ENCODE measurements around the gene EXOC6B.
"Not testable (repeated sequence)": the region's sequence is repeated elsewhere in the genome, so short reads cannot be mapped to it uniquely, and the experiment has no call there.

EXOC6B gene

DNA sequence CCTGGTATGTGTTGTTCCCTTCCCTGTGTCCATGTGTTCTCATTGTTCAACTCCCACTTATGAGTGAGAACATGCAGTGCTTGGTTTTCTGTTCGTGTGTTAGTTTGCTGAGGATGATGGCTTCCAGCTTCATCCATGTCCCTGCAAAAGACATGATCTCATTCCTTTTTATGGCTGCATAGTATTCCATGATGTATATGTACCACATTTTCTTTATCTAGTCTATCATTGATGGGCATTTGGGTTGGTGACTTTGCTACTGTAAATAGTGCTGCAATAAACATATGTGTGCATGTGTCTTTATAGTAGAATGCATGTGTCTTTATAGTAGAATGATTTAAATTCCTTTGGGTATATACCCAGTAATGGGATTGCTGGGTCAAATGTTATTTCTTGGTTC lies 341.2 kb downstream of the EXOC6B start:
- not testable (repeated sequence) for DNase-seq (ENCODE audit: extremely low read depth in 1 of 2, low read depth in 1 of 2)

DNA sequence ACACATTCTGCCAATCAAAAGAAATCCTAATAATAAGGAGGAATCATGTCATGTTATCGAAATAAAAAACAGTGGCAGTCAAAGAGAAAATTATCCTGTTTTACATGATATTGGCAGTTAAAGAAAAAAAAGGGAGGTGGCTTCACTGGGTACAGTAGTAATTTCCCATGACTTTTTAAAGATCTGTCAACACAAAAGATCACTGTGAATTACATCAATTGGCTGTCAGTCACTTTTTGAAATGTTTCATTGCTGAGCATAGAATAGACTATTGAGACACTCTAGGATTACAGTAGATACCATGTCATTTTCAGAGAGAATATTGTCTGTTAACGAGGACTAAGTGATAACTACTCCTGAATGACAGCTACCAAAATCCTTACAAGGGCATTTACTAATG lies 342.5 kb downstream of the EXOC6B start:
- no peak for DNase-seq (ENCODE audit: extremely low read depth in 1 of 2, low read depth in 1 of 2)

DNA sequence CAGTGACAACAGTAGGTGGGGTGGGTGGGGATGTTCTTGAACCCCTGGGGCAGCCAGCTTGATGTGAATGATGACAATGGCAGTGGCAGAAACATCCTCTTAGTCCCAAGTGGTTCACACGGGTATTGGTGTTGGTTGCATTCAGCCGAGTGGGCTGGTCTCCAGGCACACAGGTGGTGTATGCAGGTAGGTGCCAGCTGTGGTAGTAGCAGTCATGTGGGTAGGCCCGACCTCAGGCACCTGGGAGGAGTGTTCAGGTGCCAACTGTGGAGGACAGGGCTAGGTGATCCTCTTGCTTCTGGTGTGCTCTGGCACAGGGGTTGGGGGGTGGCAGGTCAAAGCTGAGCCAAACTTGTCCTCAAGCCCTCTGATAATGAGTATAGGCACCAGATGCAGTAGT lies 350.6 kb downstream of the EXOC6B start:
- no peak for DNase-seq (ENCODE audit: extremely low read depth in 1 of 2, low read depth in 1 of 2)

DNA sequence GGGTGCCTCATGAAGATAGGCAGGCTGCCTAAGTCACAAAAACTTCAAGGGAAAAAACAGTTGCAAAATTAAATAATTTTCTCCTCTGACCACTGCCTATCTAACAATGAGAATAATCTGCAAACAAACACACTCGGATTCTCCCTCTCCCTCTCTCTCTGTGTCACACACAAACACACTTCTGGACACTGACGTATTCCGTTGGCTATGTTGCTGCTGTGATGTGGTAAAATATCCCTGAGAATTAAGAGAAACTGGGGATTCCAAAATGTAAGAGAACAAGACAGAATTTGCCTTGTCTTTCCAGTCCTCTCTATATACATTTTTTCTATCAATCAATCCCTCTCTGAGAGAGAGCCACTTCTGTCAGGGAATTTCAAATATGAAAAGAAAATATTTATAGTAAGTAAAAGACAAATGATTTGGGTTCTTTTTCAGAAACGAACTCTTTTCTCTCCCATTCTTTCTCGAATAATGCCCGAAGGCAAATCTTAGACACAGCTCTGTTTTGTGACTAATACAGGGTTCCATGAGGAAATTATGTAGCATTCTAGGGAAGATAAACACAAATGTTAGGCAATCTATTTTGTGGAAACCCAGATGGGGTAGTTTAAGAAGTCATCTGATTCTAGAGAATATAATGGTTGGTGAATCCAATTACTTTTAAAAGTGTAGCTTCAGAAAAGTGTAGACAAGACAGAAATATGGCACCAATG lies 367.9 kb downstream of the EXOC6B start:
- DNase-seq (ENCODE audit: extremely low read depth in 1 of 2, low read depth in 1 of 2) = no peak

DNA sequence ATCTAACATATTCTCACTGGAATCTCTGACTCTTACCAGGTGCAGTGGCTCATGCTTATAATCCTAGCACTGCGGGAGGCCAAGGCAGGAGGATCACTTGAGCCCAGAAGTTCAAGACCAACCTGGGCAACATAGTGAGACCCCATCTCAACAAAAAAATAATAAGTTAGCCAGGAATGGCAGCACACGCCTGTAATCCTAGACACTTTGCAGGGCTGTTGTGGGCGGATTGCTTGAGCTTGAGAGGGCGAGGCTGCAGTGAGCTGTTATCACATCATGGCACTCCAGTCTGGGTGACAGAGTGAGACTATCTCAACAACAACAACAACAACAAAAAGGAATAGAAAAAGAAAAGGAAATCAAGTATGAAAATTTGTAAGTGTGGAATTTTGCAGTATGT lies 371.6 kb downstream of the EXOC6B start:
- DNase-seq (ENCODE audit: extremely low read depth in 1 of 2, low read depth in 1 of 2) = no peak

DNA sequence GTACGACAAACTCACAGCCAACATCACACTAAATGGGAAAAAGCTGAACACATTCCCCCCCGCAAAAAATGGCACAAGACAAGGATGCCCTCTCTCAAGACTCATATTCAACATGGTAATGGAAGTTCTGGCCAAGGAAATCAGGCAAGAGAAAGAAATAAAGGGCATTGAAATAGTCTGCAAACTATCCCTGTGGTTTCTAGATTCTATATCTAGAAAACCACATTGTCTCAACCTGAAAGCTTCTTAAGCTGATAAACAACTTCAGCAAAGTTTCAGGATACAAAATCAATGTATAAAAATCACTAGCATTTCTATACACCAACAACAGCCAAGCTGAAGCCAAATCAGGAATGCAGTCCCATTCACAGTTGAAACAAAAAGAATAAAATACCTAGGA lies 383.6 kb downstream of the EXOC6B start:
- no peak for DNase-seq (ENCODE audit: extremely low read depth in 1 of 2, low read depth in 1 of 2)

DNA sequence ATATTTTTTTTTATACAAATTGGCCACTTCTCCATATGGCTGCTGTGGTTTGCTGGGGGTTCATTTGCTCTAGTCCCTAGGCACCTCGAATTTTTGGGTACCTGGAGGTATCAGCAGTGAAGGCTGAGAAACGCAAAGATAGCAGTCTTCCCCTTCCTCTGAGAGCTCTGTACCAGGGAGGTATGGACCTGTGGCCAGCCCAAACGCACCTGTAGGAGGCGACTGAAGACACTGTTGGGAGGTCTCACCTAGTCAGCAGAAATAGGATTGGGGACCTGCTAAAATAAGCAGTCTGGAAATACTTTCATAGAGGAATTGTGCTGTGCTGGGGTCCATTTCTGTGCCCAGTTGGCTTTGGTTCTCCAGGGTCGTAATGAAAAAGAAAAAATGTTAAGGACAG lies 385.9 kb downstream of the EXOC6B start:
- no peak for DNase-seq (ENCODE audit: extremely low read depth in 1 of 2, low read depth in 1 of 2)

DNA sequence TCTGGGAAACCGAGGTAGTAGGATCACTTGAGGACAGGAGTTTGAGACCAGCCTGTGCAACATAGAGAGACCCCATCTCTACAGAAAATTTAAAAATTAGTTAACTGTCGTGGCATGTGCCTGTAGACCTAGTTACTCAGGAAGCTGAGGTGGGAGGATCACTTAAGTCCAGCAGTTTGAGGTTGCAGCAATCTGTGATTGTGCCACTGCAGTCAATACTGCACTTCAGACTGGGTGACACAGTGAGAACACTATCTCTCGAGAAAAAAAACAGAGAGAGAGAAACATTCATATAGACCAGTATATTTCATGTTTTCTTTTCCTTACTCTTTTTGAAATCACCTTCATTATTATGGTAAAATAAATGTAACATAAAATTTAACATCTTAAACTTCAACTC lies 387.5 kb downstream of the EXOC6B start:
- DNase-seq (ENCODE audit: extremely low read depth in 1 of 2, low read depth in 1 of 2) = no peak

DNA sequence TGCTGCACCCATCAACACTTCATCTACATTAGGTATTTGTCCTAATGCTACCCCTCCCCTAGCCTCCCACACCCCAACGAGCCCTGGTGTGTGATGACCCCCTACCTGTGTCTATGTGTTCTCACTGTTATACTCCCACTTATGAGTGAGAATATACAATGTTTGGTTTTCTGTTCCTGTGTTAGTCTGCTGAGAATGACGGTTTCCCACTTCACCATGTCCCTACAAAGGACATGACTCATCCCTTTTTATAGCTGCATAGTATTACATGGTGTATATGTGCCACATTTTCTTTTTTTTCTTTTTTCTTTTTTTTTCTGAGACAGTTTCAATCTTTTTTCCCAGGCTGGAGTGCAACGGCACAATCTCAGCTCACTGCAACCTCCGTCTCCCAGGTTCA lies 394.1 kb downstream of the EXOC6B start:
- no peak for DNase-seq (ENCODE audit: extremely low read depth in 1 of 2, low read depth in 1 of 2)

DNA sequence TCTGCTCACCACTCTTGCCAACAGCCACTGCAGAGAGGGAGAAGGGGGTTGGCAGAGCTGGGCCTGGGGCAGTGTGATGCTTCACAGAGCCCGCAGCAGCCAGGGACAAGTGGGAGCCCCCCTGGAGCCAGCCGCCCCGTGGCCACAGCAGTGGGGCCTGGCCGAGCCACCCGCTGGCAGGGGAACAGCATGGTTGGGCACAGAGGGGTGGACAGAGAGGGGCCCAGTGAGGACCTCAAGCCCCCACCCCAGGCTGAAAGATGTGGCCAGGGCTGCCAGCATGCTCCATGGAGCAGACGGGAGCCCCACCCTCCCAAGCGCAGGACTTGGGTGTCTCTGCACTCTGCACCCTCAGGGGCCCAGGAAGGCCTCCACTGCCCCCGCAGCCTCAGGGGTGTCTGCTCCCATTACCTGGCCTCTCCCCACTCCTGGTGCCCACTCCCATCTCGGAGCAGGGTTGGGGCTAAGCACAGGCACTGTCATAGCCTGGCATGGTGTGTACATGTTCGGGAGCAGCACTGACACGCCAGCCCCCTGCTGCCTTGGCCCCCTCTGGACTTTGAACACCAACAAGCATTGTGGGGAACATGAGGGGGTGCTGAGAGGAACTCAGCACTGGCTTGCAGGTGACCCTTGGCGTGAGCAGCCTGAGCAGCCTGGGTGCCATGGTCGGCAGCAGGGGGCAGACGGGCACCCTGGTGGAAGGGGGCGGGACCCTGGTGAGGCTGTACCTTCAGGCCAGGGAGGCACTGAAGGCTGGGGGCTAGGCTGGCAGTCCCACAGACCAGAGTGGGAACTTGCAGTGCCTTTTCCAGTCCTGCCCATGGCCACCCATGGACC lies 398.6 kb downstream of the EXOC6B start:
- no peak for DNase-seq (ENCODE audit: extremely low read depth in 1 of 2, low read depth in 1 of 2)

DNA sequence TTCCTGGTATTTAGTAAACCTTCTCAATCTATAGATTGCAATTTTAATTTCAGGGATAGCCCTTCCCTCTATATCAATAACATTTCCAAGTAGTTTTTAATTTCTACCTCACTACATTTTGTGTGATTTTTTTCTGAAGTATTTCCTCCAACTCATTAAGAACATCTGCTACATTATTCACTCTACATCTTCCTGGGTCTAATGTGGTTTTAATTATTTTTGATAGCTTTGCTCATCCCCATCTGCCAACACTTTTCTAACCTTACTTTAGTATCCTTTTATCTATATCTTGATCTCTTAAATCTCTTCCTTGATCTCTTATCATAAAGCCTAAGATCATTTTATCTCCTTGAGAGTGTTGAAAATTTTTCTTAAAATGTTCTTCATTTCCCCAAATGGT lies 399.8 kb downstream of the EXOC6B start:
- no peak for DNase-seq (ENCODE audit: extremely low read depth in 1 of 2, low read depth in 1 of 2)

DNA sequence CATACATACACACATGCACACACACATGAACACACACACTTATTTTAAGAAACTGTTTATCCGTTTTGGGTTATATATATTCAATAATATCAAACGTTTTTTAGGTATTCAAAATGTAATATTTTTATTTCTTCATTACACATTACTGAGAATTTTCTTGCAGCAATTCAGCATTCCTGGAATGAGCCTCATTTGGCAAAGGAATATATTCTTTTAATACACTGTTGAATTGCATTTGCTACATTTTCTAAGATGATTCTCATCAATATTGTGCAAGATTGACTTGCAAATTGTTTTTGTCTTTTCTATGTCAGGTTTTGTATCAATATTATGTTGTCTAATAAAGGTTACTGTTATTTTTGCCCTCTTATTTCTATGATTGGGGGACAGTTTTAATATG lies 402.1 kb downstream of the EXOC6B start:
- no peak for DNase-seq (ENCODE audit: extremely low read depth in 1 of 2, low read depth in 1 of 2)

DNA sequence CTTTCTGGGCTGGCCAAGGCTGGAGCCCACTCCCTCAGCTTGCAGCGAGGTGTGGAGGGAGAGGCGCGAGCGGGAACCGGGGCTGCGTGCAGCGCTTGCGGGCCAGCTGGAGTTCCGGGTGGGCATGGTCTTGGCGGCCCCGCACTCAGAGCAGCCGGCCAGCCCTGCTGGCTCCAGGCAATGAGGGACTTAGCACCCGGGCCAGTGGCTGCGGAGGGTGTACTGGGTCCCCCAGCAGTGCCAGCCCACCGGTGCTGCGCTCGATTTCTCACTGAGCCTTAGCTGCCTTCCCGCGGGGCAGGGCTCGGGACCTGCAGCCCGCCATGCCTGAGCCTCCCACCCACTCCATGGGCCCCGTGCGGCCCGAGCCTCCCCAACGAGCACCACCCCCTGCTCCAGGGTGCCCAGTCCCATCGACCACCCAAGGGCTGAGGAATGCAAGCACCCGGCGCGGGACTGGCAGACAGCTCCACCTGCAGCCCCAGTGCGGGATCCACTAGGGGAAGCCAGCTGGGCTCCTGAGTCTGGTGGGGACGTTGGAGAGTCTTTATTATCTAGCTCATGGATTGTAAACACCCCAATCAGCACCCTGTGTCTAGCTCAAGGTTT lies 404.0 kb downstream of the EXOC6B start:
- DNase-seq (ENCODE audit: extremely low read depth in 1 of 2, low read depth in 1 of 2) = not testable (repeated sequence)

DNA sequence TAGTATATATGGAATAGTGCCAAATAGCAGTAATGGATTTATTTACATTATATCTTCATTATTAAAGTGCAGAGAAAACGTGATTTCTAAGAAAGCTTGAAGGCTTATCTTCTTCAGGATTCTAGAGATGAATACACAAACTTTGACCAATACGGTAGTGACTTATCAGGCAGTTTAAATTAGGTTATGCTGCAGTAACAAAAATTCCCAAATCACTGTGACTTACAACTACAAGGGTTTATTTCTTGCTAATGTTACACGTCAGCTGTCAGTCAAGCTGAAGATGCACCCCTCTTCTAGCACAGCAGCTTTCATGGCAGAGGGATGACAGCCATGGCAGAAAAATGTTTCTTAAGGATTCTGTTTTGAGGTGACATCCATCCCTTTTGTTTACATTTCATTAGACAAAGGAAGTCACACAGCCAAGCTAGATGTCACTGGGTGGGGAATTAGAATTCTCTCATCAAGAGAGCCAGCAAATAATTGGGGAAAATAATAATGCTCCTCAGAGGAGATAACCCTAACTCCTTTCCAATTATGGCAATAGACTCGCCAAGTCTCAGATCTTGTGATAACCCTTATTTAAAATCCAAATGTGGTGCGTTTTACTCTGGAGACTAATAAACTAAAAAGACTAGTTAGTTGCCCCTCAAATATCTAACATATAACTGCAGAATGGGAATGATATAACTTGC lies 409.9 kb downstream of the EXOC6B start:
- no peak for DNase-seq (ENCODE audit: extremely low read depth in 1 of 2, low read depth in 1 of 2)

DNA sequence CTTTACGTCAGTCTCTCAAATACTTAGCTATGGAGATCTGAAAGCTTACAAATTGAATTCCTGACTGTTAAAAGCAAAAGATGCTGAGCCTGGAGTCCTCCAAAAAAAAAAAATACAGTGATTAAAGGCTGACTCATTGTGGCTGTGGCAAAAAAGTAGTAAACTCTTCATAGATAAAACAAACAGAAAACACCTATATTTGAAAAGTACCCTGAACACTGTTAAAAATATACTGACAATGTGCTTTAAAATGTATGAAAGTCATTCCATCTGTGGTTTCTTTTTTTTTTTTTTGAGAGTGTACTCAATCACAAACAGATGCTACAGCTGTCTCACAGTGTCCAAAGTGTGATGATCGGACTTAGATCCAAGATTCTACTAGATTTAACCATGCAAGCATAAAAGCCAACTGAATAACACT lies 410.6 kb downstream of the EXOC6B start:
- DNase-seq (ENCODE audit: extremely low read depth in 1 of 2, low read depth in 1 of 2) = no peak

DNA sequence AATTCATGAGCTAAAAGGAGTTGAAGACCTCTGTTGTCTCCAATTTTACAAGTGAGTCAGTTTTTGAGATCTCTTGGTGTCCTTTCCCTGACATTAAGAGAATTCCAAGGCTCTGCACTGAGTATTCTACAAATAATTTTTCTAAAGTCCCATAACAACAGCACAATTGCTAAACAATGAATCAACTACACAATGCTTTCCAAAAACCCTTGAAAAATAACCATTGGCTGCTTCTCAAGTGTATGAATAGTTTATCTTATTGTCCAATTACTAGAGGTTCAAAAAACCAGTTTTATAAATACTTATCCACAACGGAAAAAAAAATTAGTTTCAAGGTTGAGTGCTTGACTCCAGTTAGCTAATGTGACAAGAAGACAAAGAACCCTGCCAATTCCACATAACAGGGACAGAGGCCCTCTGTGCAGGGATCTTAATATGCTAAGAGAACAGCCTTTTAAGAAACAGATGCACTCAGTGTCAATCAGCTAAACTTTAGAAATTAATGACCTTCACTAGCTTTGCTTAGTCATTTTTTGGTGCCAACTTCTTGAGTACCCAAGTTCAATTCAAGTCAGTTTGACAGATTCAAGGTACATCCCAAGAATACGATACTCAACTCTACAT lies 411.6 kb downstream of the EXOC6B start:
- DNase-seq (ENCODE audit: extremely low read depth in 1 of 2, low read depth in 1 of 2) = no peak

DNA sequence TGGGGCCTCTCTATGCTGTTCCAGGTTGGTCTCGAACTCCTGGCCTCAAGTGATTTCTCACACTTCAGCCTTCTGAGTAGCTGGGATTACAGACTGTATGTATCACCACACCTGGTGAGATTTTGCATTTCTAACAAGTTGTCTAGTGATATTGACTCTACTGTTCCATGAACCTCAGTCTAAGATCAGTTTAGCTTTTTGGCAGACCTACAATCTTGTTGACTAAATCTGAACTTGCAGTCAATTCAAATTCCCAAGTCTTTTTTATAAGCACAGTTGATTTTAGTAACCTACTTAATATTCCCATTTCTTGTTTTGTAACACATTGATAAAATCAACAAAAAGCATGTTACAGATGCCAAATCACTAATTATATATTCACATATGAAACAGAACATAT lies 412.1 kb downstream of the EXOC6B start:
- DNase-seq (ENCODE audit: extremely low read depth in 1 of 2, low read depth in 1 of 2) = no peak

DNA sequence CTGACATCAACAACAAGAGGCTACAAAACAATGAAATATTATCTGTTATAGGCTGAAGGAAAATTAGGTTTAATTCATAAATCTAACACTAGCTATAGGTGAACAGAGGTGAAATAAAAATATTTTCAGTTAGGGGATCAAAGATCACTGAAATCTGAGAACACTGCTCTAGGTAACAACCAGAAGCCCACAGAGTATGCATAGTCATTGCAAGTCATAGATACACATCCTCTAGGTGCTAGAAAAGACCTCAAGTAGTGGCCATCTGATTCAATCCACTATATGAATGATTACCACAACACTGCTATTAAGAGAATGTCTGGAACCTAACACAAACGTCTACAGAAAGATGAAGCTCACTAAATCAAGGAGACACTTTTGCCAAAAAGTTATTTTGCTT lies 413.6 kb downstream of the EXOC6B start:
- no peak for DNase-seq (ENCODE audit: extremely low read depth in 1 of 2, low read depth in 1 of 2)

DNA sequence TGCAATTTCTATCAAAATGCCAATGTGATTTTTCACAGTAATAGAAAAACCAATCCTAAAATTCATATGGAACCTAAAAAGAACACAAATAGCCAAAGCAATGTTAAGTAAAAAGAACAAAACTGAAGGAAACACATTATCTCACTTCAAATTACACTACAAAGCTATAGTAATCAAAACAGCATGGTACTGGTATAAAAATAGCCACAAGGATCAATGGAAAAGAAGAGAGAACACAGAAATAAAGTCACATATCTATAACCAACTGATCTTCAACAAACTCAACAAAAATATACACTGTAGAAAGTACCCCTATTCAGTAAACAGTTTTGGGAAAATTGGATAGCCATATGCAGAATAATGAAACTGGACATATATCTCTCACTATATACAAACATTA lies 426.0 kb downstream of the EXOC6B start:
- no peak for DNase-seq (ENCODE audit: extremely low read depth in 1 of 2, low read depth in 1 of 2)

DNA sequence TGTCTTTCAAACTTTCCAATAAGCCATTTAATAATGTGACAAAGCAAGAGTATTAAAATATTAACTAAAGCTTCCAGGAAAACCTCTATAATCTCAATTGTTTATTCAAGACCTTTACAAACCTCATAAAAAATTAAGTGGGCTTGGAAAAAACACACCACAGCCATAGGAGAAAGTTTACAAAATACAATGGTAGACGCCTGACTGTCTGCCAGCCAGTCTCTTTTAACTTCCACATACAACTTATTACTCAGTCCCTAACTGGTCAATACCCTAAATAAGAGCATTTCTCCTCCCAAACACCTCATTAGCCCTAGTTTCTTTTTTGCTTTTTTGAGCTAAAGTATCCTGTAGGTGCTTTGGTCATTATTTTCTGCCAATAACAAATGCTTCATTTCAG lies 430.7 kb downstream of the EXOC6B start:
- DNase-seq (ENCODE audit: extremely low read depth in 1 of 2, low read depth in 1 of 2) = no peak

DNA sequence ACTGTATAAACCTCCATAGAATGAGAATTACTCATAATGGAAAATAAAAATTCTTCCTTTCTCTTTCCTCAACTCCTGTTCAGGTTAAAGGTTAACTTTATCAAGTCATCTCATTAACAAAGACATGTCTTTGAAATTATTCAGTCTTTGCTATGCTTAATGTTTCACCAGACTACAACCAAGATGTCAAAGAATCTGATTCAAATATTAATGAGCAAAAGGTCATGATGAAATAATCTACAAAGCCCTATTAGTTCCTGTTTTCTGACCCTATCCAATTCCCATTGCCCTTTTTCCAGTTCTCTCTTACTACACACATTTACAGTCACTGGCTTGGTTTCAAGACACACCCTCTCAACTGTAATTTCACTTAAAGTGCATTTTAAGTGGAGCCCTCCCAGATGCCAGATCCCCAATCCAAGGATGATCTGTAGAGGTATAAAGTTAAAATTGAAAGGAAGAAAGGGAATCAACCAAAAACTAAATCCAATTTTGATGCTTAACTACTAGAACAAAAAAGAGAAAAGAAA lies 431.2 kb downstream of the EXOC6B start:
- no peak for DNase-seq (ENCODE audit: extremely low read depth in 1 of 2, low read depth in 1 of 2)
